ENCODE data around the gene CHMP5.
"Not testable (repeated sequence)": the region's sequence is repeated elsewhere in the genome, so short reads cannot be mapped to it uniquely, and the experiment has no call there.

Gene CHMP5

DNA sequence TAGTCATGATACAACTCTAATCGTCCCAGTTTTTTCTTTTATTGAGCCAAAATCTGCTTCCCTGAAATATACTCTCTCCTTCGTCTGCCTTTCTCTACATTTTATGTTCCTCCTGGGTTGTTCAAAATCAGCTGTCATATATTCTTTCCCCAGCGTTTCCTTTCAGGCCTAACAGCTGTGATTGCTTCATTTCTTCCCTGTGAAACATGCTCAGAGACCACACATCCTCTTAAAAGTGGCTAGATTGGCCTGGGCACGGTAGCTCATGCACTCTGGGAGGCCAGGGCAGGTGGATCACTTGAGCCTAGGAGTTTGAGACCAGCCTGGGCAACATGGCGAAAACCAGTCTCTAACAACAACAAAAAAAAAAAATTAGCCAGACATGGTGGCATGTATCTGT lies 50.5 kb downstream of the CHMP5 start:
- peaks cover 63% of the 10 kb centered on the region for H3K36me3 Mint-ChIP-seq (ENCODE audit: low read depth)

DNA sequence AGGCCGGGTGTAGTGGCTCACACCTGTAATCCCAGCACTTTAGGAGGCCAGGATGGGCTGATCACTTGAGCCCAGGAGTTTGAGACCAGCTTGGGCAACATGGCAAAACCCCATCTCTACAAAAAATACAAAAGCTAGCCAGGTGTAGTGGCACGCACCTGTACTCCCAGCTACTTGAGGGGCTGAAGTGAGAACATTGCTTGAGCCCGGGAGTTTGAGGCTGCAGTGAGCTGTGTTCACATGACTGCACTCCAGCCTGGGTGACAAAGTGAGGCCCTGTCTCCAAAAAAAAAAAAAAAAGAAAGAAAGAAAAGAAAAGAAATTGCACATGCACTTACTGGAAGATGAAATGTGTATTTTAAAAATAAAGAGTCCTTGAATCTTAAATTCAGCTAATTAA lies 52.3 kb downstream of the CHMP5 start:
- H3K27me3 Mint-ChIP-seq (ENCODE audit: low read depth); H3K9me3 Mint-ChIP-seq; H3K4me3 Mint-ChIP-seq; H3K27ac Mint-ChIP-seq: not testable (repeated sequence)
- Mint-ChIP-seq H3K4me1 (peaks cover 11% of the 10 kb centered on the region), H3K36me3 (ENCODE audit: low read depth) (peaks cover 62% of the 10 kb centered on the region)

More for the DNA sequence above, 50.5 kb downstream of the CHMP5 start:
- Mint-ChIP-seq H3K27me3 (ENCODE audit: low read depth) (no peaks in the 10 kb centered on the region), H3K4me1 (peaks cover 3% of the 10 kb centered on the region), H3K4me3 (no peak overlapping the region), H3K27ac (no peak overlapping the region), H3K9me3 (no peaks in the 10 kb centered on the region)
- TF ChIP-seq CTCF (IDR thresholded peaks at IDR 0.05; ENCODE audit: unreplicated experiment in 3 of 3): no peak

DNA sequence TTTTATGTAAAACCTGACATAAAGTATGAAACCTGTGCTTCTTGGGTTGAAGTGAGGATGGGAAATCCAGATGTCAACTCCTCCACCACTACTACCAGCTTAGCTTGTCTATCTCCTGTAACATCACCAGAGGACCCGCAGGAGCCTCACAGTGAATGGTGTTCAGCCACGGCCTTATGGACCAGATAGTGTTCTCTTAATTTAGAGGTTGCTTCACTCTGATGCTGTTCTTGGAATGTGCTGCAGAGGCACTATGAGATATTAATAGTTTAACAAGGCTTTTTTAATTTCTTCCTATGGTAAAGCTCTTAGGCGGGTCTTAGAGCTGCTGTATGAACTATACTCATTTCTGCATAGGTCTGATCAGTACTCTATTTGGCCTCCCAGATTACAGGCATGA lies 53.4 kb downstream of the CHMP5 start:
- Mint-ChIP-seq H3K9me3 (peaks cover 5% of the 10 kb centered on the region), H3K27ac (peak overlapping the region in 1 of 3 experiments; percentile 30), H3K4me1 (peaks cover 11% of the 10 kb centered on the region), H3K4me3 (no peak overlapping the region), H3K36me3 (ENCODE audit: low read depth) (peaks cover 62% of the 10 kb centered on the region), H3K27me3 (ENCODE audit: low read depth) (no peaks in the 10 kb centered on the region)
- no peak for TF ChIP-seq CTCF (IDR thresholded peaks at IDR 0.05; ENCODE audit: unreplicated experiment in 3 of 3)

DNA sequence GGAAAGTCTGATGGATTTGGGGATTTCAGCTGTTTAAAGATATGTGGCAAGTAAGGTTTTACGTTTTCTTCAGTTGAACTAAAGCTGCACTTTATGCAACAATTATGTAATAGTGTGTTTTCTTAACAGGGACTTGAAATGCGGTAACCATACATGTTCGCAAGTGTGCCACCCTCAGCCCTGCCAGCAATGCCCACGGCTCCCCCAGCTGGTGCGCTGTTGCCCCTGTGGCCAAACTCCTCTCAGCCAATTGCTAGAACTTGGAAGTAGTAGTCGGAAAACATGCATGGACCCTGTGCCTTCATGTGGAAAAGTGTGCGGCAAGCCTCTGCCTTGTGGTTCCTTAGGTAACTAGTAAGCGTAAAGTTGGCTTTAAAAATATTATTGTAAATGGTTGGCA lies 53.9 kb downstream of the CHMP5 start:
- Mint-ChIP-seq H3K4me3 (no peak overlapping the region), H3K36me3 (ENCODE audit: low read depth) (peaks cover 62% of the 10 kb centered on the region), H3K9me3 (peaks cover 5% of the 10 kb centered on the region), H3K27ac (peak overlapping the region in 1 of 3 experiments; percentile 30), H3K4me1 (peaks cover 11% of the 10 kb centered on the region), H3K27me3 (ENCODE audit: low read depth) (no peaks in the 10 kb centered on the region)
- TF ChIP-seq CTCF (IDR thresholded peaks at IDR 0.05; ENCODE audit: unreplicated experiment in 3 of 3): no peak

GRCh38 chr9:33320230-33320567 lies 55.4 kb downstream of the CHMP5 start:
- Mint-ChIP-seq H3K36me3 (ENCODE audit: low read depth) (peaks cover 72% of the 10 kb centered on the region), H3K27ac (peak overlapping the region; percentile 6 to 67 (median 19)), H3K27me3 (ENCODE audit: low read depth) (no peaks in the 10 kb centered on the region), H3K4me1 (peaks cover 11% of the 10 kb centered on the region), H3K9me3 (peaks cover 7% of the 10 kb centered on the region), H3K4me3 (no peak overlapping the region)
- no peak for TF ChIP-seq CTCF (IDR thresholded peaks at IDR 0.05; ENCODE audit: unreplicated experiment in 3 of 3)

GRCh38 chr9:33320568-33321261 lies 55.9 kb downstream of the CHMP5 start:
- Mint-ChIP-seq H3K27ac (peak overlapping the region; percentile 6 to 67 (median 19)), H3K4me3 (no peak overlapping the region), H3K9me3 (peaks cover 7% of the 10 kb centered on the region), H3K27me3 (ENCODE audit: low read depth) (no peaks in the 10 kb centered on the region), H3K36me3 (ENCODE audit: low read depth) (peaks cover 72% of the 10 kb centered on the region), H3K4me1 (peaks cover 11% of the 10 kb centered on the region)
- TF ChIP-seq CTCF (IDR thresholded peaks at IDR 0.05; ENCODE audit: unreplicated experiment in 3 of 3): no peak
